H1 (cell line): Measurements from ENCODE around the gene ZNF511. TPM values are rescaled to one million over a fixed set of nuclear protein-coding genes. Genes with fewer than 3 reads are reported as not detected.

ENCODE experiments used
- CTCF ChIA-PET: fragments of 300-600 bp; sonication (Branson Sonifier 250); formaldehyde crosslinking; loops from one replicate; lab custom pipeline; 2021; ENCODE audit not compliant: partially characterized antibody; lab: Charles Lee
- POLR2A ChIA-PET: fragments of 300-600 bp; sonication (Branson Sonifier 250); formaldehyde crosslinking; loops from one replicate; lab custom pipeline; 2021; ENCODE audit warnings: inconsistent platforms; ENCODE audit not compliant: partially characterized antibody; lab: Charles Lee
- DNase-seq, 2 experiments: peaks; one replicate each; pipeline versions ENCODE4 v3.0.0 to v3.0.0-alpha.2; 2010 to 2022; ENCODE audit warnings: low spot score in 2 of 2, low read depth in 1 of 2, mixed read lengths in 1 of 2
- FAIRE-seq: peaks from 2 replicates; lab custom pipeline; 2011; peaks lifted over from hg19 to GRCh38; lab: Jason Lieb, UNC
- H2AFZ ChIP-seq: 2 replicates; pipeline ENCODE4 v1.8.1; 2012; ENCODE audit warnings: low read length, inconsistent platforms
- H2AK5ac ChIP-seq: 2 replicates; pipeline ENCODE4 v1.6.1; 2013; ENCODE audit warnings: low read depth, low read length
- H2BK120ac ChIP-seq: replicated peaks from 2 replicates; pipeline ENCODE3; 2013; ENCODE audit warnings: low read depth, low read length, inconsistent platforms
- H2BK12ac ChIP-seq: 2 replicates; pipeline ENCODE4 v1.6.1; 2013; ENCODE audit warnings: low read depth, low read length
- H2BK15ac ChIP-seq: 2 replicates; pipeline ENCODE4 v1.6.1; 2013; ENCODE audit warnings: low read length
- H2BK20ac ChIP-seq: 2 replicates; pipeline ENCODE4 v1.6.1; 2013; ENCODE audit warnings: low read length
- H2BK5ac ChIP-seq: 2 replicates; pipeline ENCODE4 v1.6.1; 2013; ENCODE audit warnings: low read depth, low read length
- H3K14ac ChIP-seq: 2 replicates; pipeline ENCODE4 v1.6.1; 2013; ENCODE audit warnings: inconsistent platforms; ENCODE audit not compliant: insufficient read length
- H3K18ac ChIP-seq: 2 replicates; pipeline ENCODE4 v1.6.1; 2013; ENCODE audit warnings: low read length; ENCODE audit errors: extremely low read depth
- H3K23ac ChIP-seq: 2 replicates; pipeline ENCODE4 v1.6.1; 2013; ENCODE audit warnings: inconsistent platforms; ENCODE audit not compliant: insufficient read length
- H3K23me2 ChIP-seq: 2 replicates; pipeline ENCODE4 v1.6.1; 2013; ENCODE audit warnings: low read depth, low read length
- H3K27ac ChIP-seq: 2 replicates; pipeline ENCODE4 v1.6.1; 2011; ENCODE audit warnings: low read depth, low read length, inconsistent platforms
- H3K27me3 ChIP-seq, 4 experiments: replicated peaks in 1 of 4; 1 replicate in 1 of 4; 2 replicates in 3 of 4; pipeline versions ENCODE4 v1.6.1 to v1.8.1; 2011 to 2013; ENCODE audit warnings: low read length in 3 of 4, mild to moderate bottlenecking in 3 of 4, inconsistent platforms in 2 of 4, mixed read lengths in 2 of 4, moderate library complexity in 1 of 4; ENCODE audit not compliant: control insufficient read depth in 3 of 4, insufficient read depth in 3 of 4; ENCODE audit errors: extremely low read depth in 1 of 4
- H3K36me3 ChIP-seq, 4 experiments: 2 replicates each; pipeline versions ENCODE4 v1.6.1 to v1.8.1; 2011 to 2013; ENCODE audit warnings: mild to moderate bottlenecking in 4 of 4, low read length in 3 of 4, moderate library complexity in 2 of 4, control low read depth in 1 of 4, inconsistent platforms in 1 of 4; ENCODE audit not compliant: insufficient read depth in 4 of 4, control insufficient read depth in 2 of 4
- H3K4ac ChIP-seq: replicated peaks from 2 replicates; pipeline ENCODE3; 2013; ENCODE audit warnings: low read length, low read depth, mixed read lengths, inconsistent platforms; ENCODE audit not compliant: insufficient read length
- H3K4me1 ChIP-seq, 4 experiments: replicated peaks in 1 of 4; 1 replicate in 1 of 4; 2 replicates in 3 of 4; pipeline versions ENCODE4 v1.6.1 to v1.8.1; 2011 to 2013; ENCODE audit warnings: low read length in 3 of 4, inconsistent platforms in 2 of 4, mixed read lengths in 1 of 4; ENCODE audit not compliant: insufficient read depth in 4 of 4, control insufficient read depth in 3 of 4
- H3K4me2 ChIP-seq, 2 experiments: 2 replicates each; pipeline versions ENCODE4 v1.6.1 to v1.8.1; 2011 to 2013; ENCODE audit warnings: low read depth in 2 of 2, low read length in 2 of 2, control low read depth in 1 of 2, inconsistent platforms in 1 of 2, mild to moderate bottlenecking in 1 of 2; ENCODE audit not compliant: insufficient read depth in 1 of 2
- H3K4me3 ChIP-seq, 4 experiments: fragments of 200-600, 300-600 bp in 1 of 4; sonication (generic), shearing (Covaris generic), sonication (Bioruptor Twin) in 1 of 4; 2 replicates each; pipeline versions ENCODE4 v1.5.1 to v1.8.1; 2011 to 2016; ENCODE audit warnings: low read length in 4 of 4, low read depth in 3 of 4, control low read depth in 2 of 4, inconsistent platforms in 2 of 4, mild to moderate bottlenecking in 2 of 4, mixed read lengths in 1 of 4, moderate library complexity in 1 of 4; ENCODE audit not compliant: insufficient read depth in 2 of 4; ENCODE audit errors: extremely low read depth in 1 of 4
- H3K56ac ChIP-seq: replicated peaks from 2 replicates; pipeline ENCODE3; 2013; ENCODE audit warnings: low read depth, mild to moderate bottlenecking, mixed read lengths, low read length, inconsistent platforms; ENCODE audit not compliant: insufficient read length
- H3K79me1 ChIP-seq: 2 replicates; pipeline ENCODE4 v1.6.1; 2013; ENCODE audit warnings: low read depth, low read length, control low read depth
- H3K79me2 ChIP-seq, 2 experiments: 2 replicates each; pipeline versions ENCODE4 v1.6.1 to v1.8.1; 2012 to 2013; ENCODE audit warnings: low read length in 2 of 2, mild to moderate bottlenecking in 2 of 2, inconsistent platforms in 1 of 2; ENCODE audit not compliant: insufficient read depth in 2 of 2, control insufficient read depth in 1 of 2
- H3K9ac ChIP-seq, 4 experiments: replicated peaks in 1 of 4; 1 replicate in 1 of 4; 2 replicates in 3 of 4; pipeline versions ENCODE4 v1.6.1 to v1.8.1; 2011 to 2013; ENCODE audit warnings: low read depth in 3 of 4, low read length in 3 of 4, control low read depth in 2 of 4, mild to moderate bottlenecking in 2 of 4, moderate library complexity in 2 of 4, inconsistent platforms in 1 of 4; ENCODE audit errors: extremely low read depth in 1 of 4
- H3K9me3 ChIP-seq, 2 experiments: 2 replicates each; pipeline versions ENCODE4 v1.6.1 to v1.8.1; 2012 to 2013; ENCODE audit warnings: mild to moderate bottlenecking in 2 of 2, moderate library complexity in 2 of 2, control low read depth in 1 of 2, inconsistent platforms in 1 of 2, low read depth in 1 of 2, low read length in 1 of 2, mixed read lengths in 1 of 2; ENCODE audit not compliant: insufficient read depth in 2 of 2
- H4K20me1 ChIP-seq, 2 experiments: replicated peaks in 1 of 2; 2 replicates each; pipeline versions ENCODE3 to v1.8.1; 2011 to 2013; ENCODE audit warnings: inconsistent platforms in 2 of 2, low read length in 2 of 2, mild to moderate bottlenecking in 1 of 2; ENCODE audit not compliant: insufficient read depth in 2 of 2, control insufficient read depth in 1 of 2
- H4K5ac ChIP-seq: 2 replicates; pipeline ENCODE4 v1.6.1; 2013; ENCODE audit warnings: low read length, low read depth, mixed read lengths, inconsistent platforms; ENCODE audit not compliant: insufficient read length
- H4K8ac ChIP-seq: 2 replicates; pipeline ENCODE4 v1.8.0; 2013; ENCODE audit warnings: mild to moderate bottlenecking, moderate library complexity, low read length, inconsistent platforms; ENCODE audit not compliant: insufficient read depth; ENCODE audit errors: extremely low read depth
- H4K91ac ChIP-seq: replicated peaks from 2 replicates; pipeline ENCODE3; 2013; ENCODE audit warnings: low read length, mixed read lengths, inconsistent platforms; ENCODE audit not compliant: insufficient read length
- ASH2L ChIP-seq: fragments of 200-600, 300-600 bp; sonication (generic); IDR thresholded peaks from one replicate; pipeline ENCODE4 v1.7.1; 2017; ENCODE audit warnings: low read length
- CEBPB ChIP-seq: IDR thresholded peaks from 2 replicates; pipeline ENCODE4 v1.6.1; 2012; ENCODE audit warnings: low read depth, low read length
- GABPA ChIP-seq: IDR thresholded peaks from 2 replicates; pipeline ENCODE4 v1.6.1; 2011; ENCODE audit warnings: mild to moderate bottlenecking, low read length, moderate library complexity, borderline replicate concordance; ENCODE audit not compliant: insufficient read depth
- GTF2F1 ChIP-seq: IDR thresholded peaks from 2 replicates; pipeline ENCODE4 v1.6.1; 2012; ENCODE audit warnings: low read depth, low read length, improper control_type of control experiment, borderline replicate concordance
- HDAC2 ChIP-seq, 2 experiments: fragments of 300-600 bp in 1 of 2; sonication (generic) in 1 of 2; IDR thresholded peaks; 2 replicates each; pipeline ENCODE4 v1.6.1; 2011 to 2012; ENCODE audit warnings: low read depth in 2 of 2, low read length in 2 of 2, mild to moderate bottlenecking in 2 of 2, moderate library complexity in 2 of 2, borderline replicate concordance in 1 of 2, inconsistent platforms in 1 of 2
- KDM4A ChIP-seq: IDR thresholded peaks from one replicate; pipeline ENCODE4 v1.7.1; 2012; ENCODE audit warnings: low read depth, mild to moderate bottlenecking, moderate library complexity, low read length, inconsistent platforms; ENCODE audit not compliant: severe bottlenecking
- POLR2A ChIP-seq, 2 experiments: IDR thresholded peaks; 1 replicate in 1 of 2; 2 replicates in 1 of 2; pipeline ENCODE4 v1.6.1; 2011; ENCODE audit warnings: low read depth in 2 of 2, low read length in 2 of 2, mild to moderate bottlenecking in 2 of 2; ENCODE audit errors: control extremely low read depth in 1 of 2
- YY1 ChIP-seq: IDR thresholded peaks from 2 replicates; pipeline ENCODE4 v1.6.1; 2011; ENCODE audit warnings: low read depth, mild to moderate bottlenecking, low read length
- WGBS, 2 experiments: shearing (Covaris generic) in 1 of 2; methylation state at CpG; one replicate each; pipeline versions ENCODE4 v1.1.6 to v1.1.7; 2013 to 2015; ENCODE audit warnings: low lambda C conversion rate in 2 of 2, mixed read lengths in 2 of 2, inconsistent platforms in 1 of 2, low coverage in 1 of 2, missing lambda C conversion rate in 1 of 2; ENCODE audit not compliant: insufficient replicate concordance in 2 of 2, insufficient coverage in 1 of 2, insufficient read length in 1 of 2; ENCODE audit errors: extremely low coverage in 1 of 2, missing lambda C conversion rate in 1 of 2; 5-methylcytosine and 5-hydroxymethylcytosine counted together
- polyA plus RNA-seq, 7 experiments: library from polyadenylated mRNA; depleted of rRNA in 3 of 7; stranded (reverse) in 5 of 7; unstranded in 2 of 7; fragments of >200 nt in 5 of 7; fragments of 200-250 nt in 2 of 7; gene quantifications; 1 replicate in 5 of 7; 2 replicates in 1 of 7; 4 replicates in 1 of 7; pipeline versions ENCODE4 v1.2.1 to v1.2.3, GENCODE V29; 2011 to 2013; ENCODE audit warnings: missing spikeins in 2 of 7, mixed read lengths in 2 of 7
- total RNA-seq: library from RNA; stranded (reverse); fragmentation: NEBNext Ultra II Directional; extraction: Animal tissue kit (Norgen Biotek cat#: 25700); gene quantifications from 2 replicates; pipeline ENCODE4 v1.2.1, GENCODE V29; 2021

Gene ZNF511
- total and polyA plus RNA-seq, 2 of the 8 experiments (the other 6 are each of a cell fraction or from before 2014, with no cell fraction given): 55.4 to 71.7 TPM

- Histone ChIP-seq H3K14ac (no peak overlapping the region), H3K27me3 (no peaks in the 10 kb centered on the region; a peak in 1 of 7 replicates), H2BK120ac (no peak overlapping the region), H2BK5ac (no peak overlapping the region), H4K91ac (no peak overlapping the region), H2AK5ac (no peak overlapping the region), H3K9me3 (no peaks in the 10 kb centered on the region), H3K4me1 (peaks cover 0 to 3% (median 0%) of the 10 kb centered on the region in 4 experiments; a peak in 3 of 7 replicates), H3K36me3 (no peaks in the 10 kb centered on the region), H2AFZ (no peak overlapping the region), H3K23me2 (no peaks in the 10 kb centered on the region), H3K18ac (no peak overlapping the region), H3K4me3 (no peak overlapping the region), H4K20me1 (peaks cover 0 to 3% of the 10 kb centered on the region in 2 experiments), H4K8ac (no peak overlapping the region), H3K56ac (no peak overlapping the region), H3K79me1 (no peaks in the 10 kb centered on the region), H3K4ac (no peak overlapping the region), H2BK15ac (no peak overlapping the region), H2BK20ac (no peak overlapping the region), H3K9ac (no peak overlapping the region), H2BK12ac (no peak overlapping the region), H3K79me2 (no peaks in the 10 kb centered on the region), H3K23ac (no peak overlapping the region), H4K5ac (no peak overlapping the region), H3K4me2 (no peak overlapping the region), H3K27ac (no peak overlapping the region)
- CTCF ChIA-PET: interaction anchor here (1.7 to 3.5 kb wide), 3 partner anchors 13 to 127 kb away, joined by 4 to 11 read pairs (median 10); no protein-coding TSS in a partner anchor
- WGBS, 2 experiments: 91% methylated on average over 19 of the region's 20 CpGs; no CpG with 5 or more reads in 1 of the 2 experiments
- POLR2A ChIA-PET: no interaction called here
- no peak for FAIRE-seq
- no peak for DNase-seq
- TF ChIP-seq CEBPB (no peak), ASH2L (no peak), HDAC2 (IDR thresholded peaks at IDR 0.05; ENCODE audit: borderline replicate concordance in 1 of 2, low read depth in 2 of 2, low read length in 2 of 2) (no peak), POLR2A (IDR thresholded peaks at IDR 0.05; ENCODE audit: control extremely low read depth in 1 of 2, low read depth in 2 of 2, low read length in 2 of 2) (no peak), GTF2F1 (no peak), GABPA (no peak), KDM4A (no peak), YY1 (no peak)
Measured at GRCh38 chr10:133270204-133270603, 38.5 kb upstream of the ZNF511 start.
